Measurements from ENCODE around the gene NTSR2.

- TF ChIP-seq MAX (IDR thresholded peaks at IDR 0.05) (no peak), CTCF (IDR thresholded peaks at IDR 0.05; ENCODE audit: low read depth, low read length, missing input control) (no peak)
Measured at GRCh38 chr2:11701751-11702301, 31.8 kb upstream of the NTSR2 start.
